H9 (cell line): Measurements from ENCODE around the gene PLA2G2C. TPM values are rescaled to one million over a fixed set of nuclear protein-coding genes. Genes with fewer than 3 reads are reported as not detected.

Experiments used
- DNase-seq: peaks from one replicate; pipeline ENCODE4 v3.0.0-alpha.2; 2017
- H2AFZ ChIP-seq: one replicate; pipeline ENCODE4 v1.6.1; 2013; ENCODE audit warnings: mild to moderate bottlenecking, low read length, control low read depth, moderate library complexity
- H2AK5ac ChIP-seq: 2 replicates; pipeline ENCODE4 v1.6.1; 2013; ENCODE audit warnings: low read length, control low read depth, mixed read lengths; ENCODE audit not compliant: insufficient read length
- H2BK120ac ChIP-seq: one replicate; pipeline ENCODE4 v1.6.1; 2013; ENCODE audit warnings: low read depth, mild to moderate bottlenecking, low read length, control low read depth, inconsistent platforms; ENCODE audit not compliant: poor library complexity, severe bottlenecking
- H2BK12ac ChIP-seq: 2 replicates; pipeline ENCODE4 v1.6.1; 2013; ENCODE audit warnings: low read length, control low read depth, mixed read lengths, low read depth; ENCODE audit not compliant: insufficient read length
- H2BK15ac ChIP-seq: 2 replicates; pipeline ENCODE4 v1.6.1; 2013; ENCODE audit warnings: low read depth, low read length, control low read depth
- H2BK20ac ChIP-seq: one replicate; pipeline ENCODE4 v1.6.1; 2013; ENCODE audit warnings: low read depth, mild to moderate bottlenecking, low read length, control low read depth, inconsistent platforms; ENCODE audit not compliant: poor library complexity, severe bottlenecking
- H2BK5ac ChIP-seq: 2 replicates; pipeline ENCODE4 v1.6.1; 2013; ENCODE audit warnings: low read length, control low read depth, mixed read lengths; ENCODE audit not compliant: insufficient read length
- H3K14ac ChIP-seq: 2 replicates; pipeline ENCODE4 v1.6.1; 2013; ENCODE audit warnings: low read length, control low read depth; ENCODE audit not compliant: insufficient read depth
- H3K18ac ChIP-seq: 2 replicates; pipeline ENCODE4 v1.6.1; 2013; ENCODE audit warnings: low read depth, mild to moderate bottlenecking, mixed read lengths, low read length, control low read depth; ENCODE audit not compliant: insufficient read length
- H3K23ac ChIP-seq: 2 replicates; pipeline ENCODE4 v1.6.1; 2013; ENCODE audit warnings: low read length, control low read depth, mixed read lengths, low read depth; ENCODE audit not compliant: insufficient read length
- H3K23me2 ChIP-seq: 2 replicates; pipeline ENCODE4 v1.6.1; 2013; ENCODE audit warnings: low read depth, mild to moderate bottlenecking, mixed read lengths, low read length, control low read depth; ENCODE audit not compliant: insufficient read length, poor library complexity, severe bottlenecking
- H3K27ac ChIP-seq: 2 replicates; pipeline ENCODE4 v1.5.1; 2013; ENCODE audit warnings: low read length, control low read depth, mixed read lengths, low read depth; ENCODE audit not compliant: insufficient read length
- H3K27me3 ChIP-seq: 2 replicates; pipeline ENCODE4 v1.6.1; 2013; ENCODE audit warnings: low read length, control low read depth, inconsistent platforms; ENCODE audit not compliant: insufficient read depth
- H3K4ac ChIP-seq: 2 replicates; pipeline ENCODE4 v1.6.1; 2013; ENCODE audit warnings: low read depth, mild to moderate bottlenecking, control low read depth, inconsistent platforms, low read length, moderate library complexity
- H3K4me1 ChIP-seq: 2 replicates; pipeline ENCODE4 v1.6.1; 2013; ENCODE audit warnings: low read length, control low read depth, inconsistent platforms; ENCODE audit not compliant: insufficient read depth
- H3K4me2 ChIP-seq: 2 replicates; pipeline ENCODE4 v1.6.1; 2013; ENCODE audit warnings: low read length, control low read depth, mixed read lengths; ENCODE audit not compliant: insufficient read length, insufficient read depth
- H3K56ac ChIP-seq: 2 replicates; pipeline ENCODE4 v1.6.1; 2013; ENCODE audit warnings: low read depth, mild to moderate bottlenecking, mixed read lengths, low read length, control low read depth; ENCODE audit not compliant: insufficient read length
- H3K79me1 ChIP-seq: 2 replicates; pipeline ENCODE4 v1.6.1; 2013; ENCODE audit warnings: low read depth, mild to moderate bottlenecking, moderate library complexity, low read length, control low read depth, inconsistent platforms; ENCODE audit not compliant: insufficient read depth, poor library complexity, severe bottlenecking
- H3K79me2 ChIP-seq: 2 replicates; pipeline ENCODE4 v1.6.1; 2013; ENCODE audit warnings: low read length, control low read depth, inconsistent platforms; ENCODE audit not compliant: insufficient read depth
- H3K9ac ChIP-seq: 2 replicates; pipeline ENCODE4 v1.6.1; 2013; ENCODE audit warnings: low read length, control low read depth, mixed read lengths; ENCODE audit not compliant: insufficient read length; ENCODE audit errors: extremely low read depth
- H3K9me3 ChIP-seq: one replicate; pipeline ENCODE4 v1.6.1; 2013; ENCODE audit warnings: low read depth, low read length, inconsistent platforms; ENCODE audit not compliant: control insufficient read depth
- H3T11ph ChIP-seq: one replicate; pipeline ENCODE4 v1.6.1; 2013; ENCODE audit warnings: mild to moderate bottlenecking, low read length, control low read depth, inconsistent platforms
- H4K20me1 ChIP-seq: one replicate; pipeline ENCODE4 v1.6.1; 2013; ENCODE audit not compliant: control insufficient read depth, insufficient read length, insufficient read depth
- H4K5ac ChIP-seq: 2 replicates; pipeline ENCODE4 v1.6.1; 2013; ENCODE audit warnings: low read depth, mild to moderate bottlenecking, mixed read lengths, low read length, control low read depth; ENCODE audit not compliant: insufficient read length
- H4K8ac ChIP-seq: replicated peaks from 2 replicates; pipeline ENCODE4 v1.6.1; 2013; ENCODE audit warnings: low read length, control low read depth, mixed read lengths, low read depth; ENCODE audit not compliant: insufficient read length
- H4K91ac ChIP-seq: 2 replicates; pipeline ENCODE4 v1.6.1; 2013; ENCODE audit warnings: low read depth, mild to moderate bottlenecking, moderate library complexity, mixed read lengths, low read length, control low read depth; ENCODE audit not compliant: insufficient read length
- H3K27ac Mint-ChIP-seq, 3 experiments: 2 replicates in 2 of 3; 3 replicates in 1 of 3; pipeline ENCODE4 v1.8.0; 2020 to 2021; ENCODE audit warnings: mixed read lengths in 3 of 3, mild to moderate bottlenecking in 1 of 3, moderate library complexity in 1 of 3
- H3K27me3 Mint-ChIP-seq: 2 replicates; pipeline ENCODE4 v1.8.0; 2021; ENCODE audit warnings: low read depth, mild to moderate bottlenecking, moderate library complexity, mixed read lengths
- H3K36me3 Mint-ChIP-seq, 3 experiments: 2 replicates in 2 of 3; 3 replicates in 1 of 3; pipeline ENCODE4 v1.8.0; 2020 to 2021; ENCODE audit warnings: low read depth in 3 of 3, mixed read lengths in 3 of 3; ENCODE audit not compliant: insufficient read depth in 1 of 3
- H3K4me1 Mint-ChIP-seq, 2 experiments: 2 replicates each; pipeline ENCODE4 v1.8.0; 2020; ENCODE audit warnings: mixed read lengths in 2 of 2
- H3K4me3 Mint-ChIP-seq, 2 experiments: 2 replicates in 1 of 2; 3 replicates in 1 of 2; pipeline ENCODE4 v1.8.0; 2020 to 2021; ENCODE audit warnings: mild to moderate bottlenecking in 2 of 2, mixed read lengths in 2 of 2, moderate library complexity in 1 of 2
- H3K9me3 Mint-ChIP-seq, 2 experiments: 2 replicates in 1 of 2; 3 replicates in 1 of 2; pipeline ENCODE4 v1.8.0; 2020; ENCODE audit warnings: mild to moderate bottlenecking in 2 of 2, mixed read lengths in 2 of 2, moderate library complexity in 1 of 2
- WGBS: extraction: QIAGEN DNeasy Blood & Tissue Kit; methylation state at CpG from one replicate; pipeline ENCODE4 v1.1.7; 2013; ENCODE audit warnings: missing lambda C conversion rate, low lambda C conversion rate, mixed read lengths; ENCODE audit not compliant: insufficient read length; ENCODE audit errors: extremely low coverage; 5-methylcytosine and 5-hydroxymethylcytosine counted together
- total RNA-seq: library from RNA; stranded (reverse); gene quantifications from 2 replicates; pipeline ENCODE4 v1.2.1, GENCODE V29; 2021
- TF ChIP-seq, protein P1 (sequence below): fragments of 200-600 bp; sonication (generic); conservative IDR thresholded peaks from 3 replicates; pipeline ENCODE4 v1.8.0; 2021; ENCODE audit warnings: antibody characterized with exemption, mild to moderate bottlenecking

PLA2G2C gene
- total RNA-seq, 1 experiment from 2014 or later = not detected

DNA sequence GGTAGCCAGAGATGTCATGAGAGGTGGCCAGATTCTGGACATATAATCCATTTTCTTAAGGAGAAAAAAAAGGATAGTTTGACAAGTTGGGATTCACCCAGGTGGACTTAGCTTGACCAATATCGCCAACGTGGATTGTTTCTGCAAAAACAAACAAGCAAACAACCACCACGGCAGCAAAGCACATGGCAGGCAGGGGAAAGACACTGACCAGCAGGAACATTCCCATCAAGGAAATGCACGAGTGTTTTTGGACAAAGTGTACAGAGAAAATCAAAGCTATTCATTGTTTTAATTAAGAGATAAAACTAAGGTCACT, 9.1 kb upstream of the PLA2G2C start:
- Histone ChIP-seq H3K56ac (no peak overlapping the region), H3K23ac (no peak overlapping the region)

More for the DNA sequence above, 9.1 kb upstream of the PLA2G2C start:
- H4K20me1 ChIP-seq = no peaks in the 10 kb centered on the region
- H3K27me3 ChIP-seq = no peaks in the 10 kb centered on the region; the same call in 1 of the 2 replicates
- no peak overlapping the region for H2AFZ ChIP-seq
- H3K79me2 ChIP-seq = no peaks in the 10 kb centered on the region
- no CpG with 5 or more reads among the region's 4 CpGs for WGBS
- H3K9ac ChIP-seq = no peak overlapping the region
- H4K5ac ChIP-seq = no peak overlapping the region
- no peaks in the 10 kb centered on the region for H3K79me1 ChIP-seq
- no peak overlapping the region for H3K4me2 ChIP-seq
- no peak overlapping the region for H4K8ac ChIP-seq
- H3K27ac Mint-ChIP-seq = no peak overlapping the region
- H3K36me3 Mint-ChIP-seq = no peaks in the 10 kb centered on the region; a peak in 1 of 7 replicates
- H3K4ac ChIP-seq = no peak overlapping the region
- peaks cover 34% of the 10 kb centered on the region for H3K27me3 Mint-ChIP-seq
- no peaks in the 10 kb centered on the region for H3K4me1 ChIP-seq
- H2BK120ac ChIP-seq = no peak overlapping the region
- H2AK5ac ChIP-seq = no peak overlapping the region
- no peak overlapping the region for H2BK5ac ChIP-seq
- no peak overlapping the region for H3K14ac ChIP-seq
- no peak overlapping the region for H2BK12ac ChIP-seq
- TF ChIP-seq, protein P1, sequence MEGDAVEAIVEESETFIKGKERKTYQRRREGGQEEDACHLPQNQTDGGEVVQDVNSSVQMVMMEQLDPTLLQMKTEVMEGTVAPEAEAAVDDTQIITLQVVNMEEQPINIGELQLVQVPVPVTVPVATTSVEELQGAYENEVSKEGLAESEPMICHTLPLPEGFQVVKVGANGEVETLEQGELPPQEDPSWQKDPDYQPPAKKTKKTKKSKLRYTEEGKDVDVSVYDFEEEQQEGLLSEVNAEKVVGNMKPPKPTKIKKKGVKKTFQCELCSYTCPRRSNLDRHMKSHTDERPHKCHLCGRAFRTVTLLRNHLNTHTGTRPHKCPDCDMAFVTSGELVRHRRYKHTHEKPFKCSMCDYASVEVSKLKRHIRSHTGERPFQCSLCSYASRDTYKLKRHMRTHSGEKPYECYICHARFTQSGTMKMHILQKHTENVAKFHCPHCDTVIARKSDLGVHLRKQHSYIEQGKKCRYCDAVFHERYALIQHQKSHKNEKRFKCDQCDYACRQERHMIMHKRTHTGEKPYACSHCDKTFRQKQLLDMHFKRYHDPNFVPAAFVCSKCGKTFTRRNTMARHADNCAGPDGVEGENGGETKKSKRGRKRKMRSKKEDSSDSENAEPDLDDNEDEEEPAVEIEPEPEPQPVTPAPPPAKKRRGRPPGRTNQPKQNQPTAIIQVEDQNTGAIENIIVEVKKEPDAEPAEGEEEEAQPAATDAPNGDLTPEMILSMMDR = 0 out of 3 replicates have a peak, but pooled peaks have one; percentile 17
- H3K23me2 ChIP-seq = no peaks in the 10 kb centered on the region
- no peak overlapping the region for H3K4me3 Mint-ChIP-seq
- peaks cover 20 to 23% of the 10 kb centered on the region in 2 experiments for H3K4me1 Mint-ChIP-seq
- H2BK15ac ChIP-seq = no peak overlapping the region
- no peak overlapping the region for H4K91ac ChIP-seq
- no peaks in the 10 kb centered on the region for H3K9me3 Mint-ChIP-seq
- no peak overlapping the region for H3K18ac ChIP-seq
- H3K27ac ChIP-seq = no peak overlapping the region
- no peak for DNase-seq
- no peak overlapping the region for H2BK20ac ChIP-seq
- no peak overlapping the region for H3T11ph ChIP-seq
- no peaks in the 10 kb centered on the region for H3K9me3 ChIP-seq
